WTC11 (cell line): ENCODE results near the gene SPATA46. TPM values are rescaled to one million over a fixed set of nuclear protein-coding genes. Genes with fewer than 3 reads are reported as not detected.

Source experiments
- ATAC-seq: fragments of 200-7000 bp; cut with Tn5 transposase; 2 replicates; pipeline ENCODE4 v1.10.0; 2021; ENCODE audit warnings: mild to moderate bottlenecking, moderate library complexity
- CTCF ChIA-PET: fragments of 300-600 bp; sonication (Branson Sonifier 250); formaldehyde crosslinking; loops from one replicate; lab custom pipeline; 2021; ENCODE audit warnings: antibody characterized with exemption; lab: Charles Lee
- POLR2A ChIA-PET: fragments of 350-600 bp; sonication (Branson Sonifier 250); formaldehyde crosslinking; loops from one replicate; lab custom pipeline; 2021; ENCODE audit warnings: antibody characterized with exemption; lab: Charles Lee
- DNase-seq: peaks from one replicate; pipeline ENCODE4 v3.0.0; 2021; ENCODE audit warnings: low spot score
- H3K27ac Mint-ChIP-seq: 2 replicates; pipeline ENCODE4 v1.8.0; 2021; ENCODE audit warnings: mixed read lengths
- H3K27me3 Mint-ChIP-seq: 2 replicates; pipeline ENCODE4 v1.8.0; 2021; ENCODE audit warnings: low read depth, mild to moderate bottlenecking, moderate library complexity, mixed read lengths
- H3K36me3 Mint-ChIP-seq: 2 replicates; pipeline ENCODE4 v1.8.0; 2021; ENCODE audit warnings: mixed read lengths
- H3K4me1 Mint-ChIP-seq: 2 replicates; pipeline ENCODE4 v1.8.0; 2022; ENCODE audit warnings: mixed read lengths
- H3K4me3 Mint-ChIP-seq: 2 replicates; pipeline ENCODE4 v1.8.0; 2021; ENCODE audit warnings: mild to moderate bottlenecking, moderate library complexity, mixed read lengths
- H3K9me3 Mint-ChIP-seq: 2 replicates; pipeline ENCODE4 v1.8.0; 2021; ENCODE audit warnings: mixed read lengths
- CBFB ChIP-seq: sonication (generic); formaldehyde crosslinking; IDR thresholded peaks from 2 replicates; pipeline ENCODE4 v1.8.1; 2022; ENCODE audit warnings: mild to moderate bottlenecking, low read depth, missing genetic modification reagents
- CREB1 ChIP-seq: sonication (generic); formaldehyde crosslinking; IDR thresholded peaks from 2 replicates; pipeline ENCODE4 v1.8.0; 2023; ENCODE audit warnings: mild to moderate bottlenecking, missing genetic modification reagents
- ESRRA ChIP-seq: sonication (generic); formaldehyde crosslinking; IDR thresholded peaks from 2 replicates; pipeline ENCODE4 v1.8.1; 2022; ENCODE audit warnings: mild to moderate bottlenecking, missing genetic modification reagents, borderline replicate concordance
- FOXJ3 ChIP-seq: sonication (generic); formaldehyde crosslinking; IDR thresholded peaks from 2 replicates; pipeline ENCODE4 v1.9.0; 2021; ENCODE audit warnings: missing genetic modification reagents, mild to moderate bottlenecking, borderline replicate concordance
- MXD4 ChIP-seq: fragments of 250-450 bp; sonication (Bioruptor Pico); IDR thresholded peaks from 2 replicates; pipeline ENCODE4 v1.8.0; 2021; ENCODE audit warnings: mild to moderate bottlenecking, moderate library complexity, borderline replicate concordance
- MYBL2 ChIP-seq: sonication (generic); formaldehyde crosslinking; IDR thresholded peaks from 2 replicates; pipeline ENCODE4 v1.8.1; 2023; ENCODE audit warnings: mild to moderate bottlenecking, moderate library complexity, missing genetic modification reagents
- NFE2L1 ChIP-seq: sonication (generic); formaldehyde crosslinking; IDR thresholded peaks from 2 replicates; pipeline ENCODE4 v1.8.1; 2023; ENCODE audit warnings: missing genetic modification reagents
- NR1H2 ChIP-seq: sonication (generic); formaldehyde crosslinking; IDR thresholded peaks from 2 replicates; pipeline ENCODE4 v1.9.0; 2021; ENCODE audit warnings: mild to moderate bottlenecking, moderate library complexity, missing genetic modification reagents
- NR3C1 ChIP-seq: sonication (generic); formaldehyde crosslinking; conservative IDR thresholded peaks from 2 replicates; pipeline ENCODE4 v1.8.1; 2023; ENCODE audit warnings: low read depth, mild to moderate bottlenecking, missing genetic modification reagents
- SP1 ChIP-seq: sonication (generic); formaldehyde crosslinking; conservative IDR thresholded peaks from 2 replicates; pipeline ENCODE4 v1.8.1; 2022; ENCODE audit warnings: missing genetic modification reagents
- TCF7 ChIP-seq: sonication (generic); formaldehyde crosslinking; IDR thresholded peaks from 2 replicates; pipeline ENCODE4 v1.8.0; 2022; ENCODE audit warnings: mild to moderate bottlenecking, low read depth, missing genetic modification reagents, moderate library complexity
- TEAD4 ChIP-seq: sonication (generic); formaldehyde crosslinking; IDR thresholded peaks from 2 replicates; pipeline ENCODE4 v1.8.0; 2022; ENCODE audit warnings: mild to moderate bottlenecking, missing genetic modification reagents
- ZNF232 ChIP-seq: sonication (generic); formaldehyde crosslinking; IDR thresholded peaks from 2 replicates; pipeline ENCODE4 v1.8.0; 2022; ENCODE audit warnings: mild to moderate bottlenecking, missing genetic modification reagents
- ZNF416 ChIP-seq: fragments of 250-450 bp; sonication (Bioruptor Pico); IDR thresholded peaks from 2 replicates; pipeline ENCODE4 v1.9.0; 2021; ENCODE audit warnings: mild to moderate bottlenecking, inconsistent platforms
- ZNF423 ChIP-seq: fragments of 250-450 bp; sonication (Bioruptor Pico); IDR thresholded peaks from 2 replicates; pipeline ENCODE4 v2.1.2; 2022; ENCODE audit warnings: mild to moderate bottlenecking, moderate library complexity
- total RNA-seq: library from RNA; stranded (reverse); gene quantifications from 3 replicates; pipeline ENCODE4 v1.2.3, GENCODE V29; 2021
- TF ChIP-seq, protein P1 (sequence below): sonication (generic); formaldehyde crosslinking; IDR thresholded peaks from 2 replicates; pipeline ENCODE4 v1.8.1; 2022; ENCODE audit warnings: mild to moderate bottlenecking, missing genetic modification reagents, moderate library complexity, borderline replicate concordance
- TF ChIP-seq, protein P2 (sequence below): sonication (generic); formaldehyde crosslinking; IDR thresholded peaks from 2 replicates; pipeline ENCODE4 v1.8.1; 2022; ENCODE audit warnings: low read depth, mild to moderate bottlenecking, moderate library complexity, missing genetic modification reagents, borderline replicate concordance
- TF ChIP-seq, protein P3 (sequence below): sonication (generic); formaldehyde crosslinking; IDR thresholded peaks from 2 replicates; pipeline ENCODE4 v1.8.0; 2023; ENCODE audit warnings: missing genetic modification reagents, mild to moderate bottlenecking, borderline replicate concordance
- TF ChIP-seq, protein P4 (sequence below): sonication (generic); formaldehyde crosslinking; IDR thresholded peaks from 2 replicates; pipeline ENCODE4 v1.8.1; 2023; ENCODE audit warnings: mild to moderate bottlenecking, missing genetic modification reagents
- TF ChIP-seq, protein P5 (sequence below): sonication (generic); formaldehyde crosslinking; IDR thresholded peaks from 2 replicates; pipeline ENCODE4 v1.8.0; 2022; ENCODE audit warnings: mild to moderate bottlenecking, missing genetic modification reagents
- TF ChIP-seq, protein P6 (sequence below): sonication (generic); formaldehyde crosslinking; IDR thresholded peaks from 2 replicates; pipeline ENCODE4 v1.8.1; 2023; ENCODE audit warnings: mild to moderate bottlenecking, missing genetic modification reagents, moderate library complexity
- TF ChIP-seq, protein P7 (sequence below): sonication (generic); formaldehyde crosslinking; IDR thresholded peaks from 2 replicates; pipeline ENCODE4 v1.8.1; 2023; ENCODE audit warnings: mild to moderate bottlenecking, moderate library complexity, missing genetic modification reagents

Gene SPATA46
- total RNA-seq, 1 experiment from 2014 or later: not detected

DNA sequence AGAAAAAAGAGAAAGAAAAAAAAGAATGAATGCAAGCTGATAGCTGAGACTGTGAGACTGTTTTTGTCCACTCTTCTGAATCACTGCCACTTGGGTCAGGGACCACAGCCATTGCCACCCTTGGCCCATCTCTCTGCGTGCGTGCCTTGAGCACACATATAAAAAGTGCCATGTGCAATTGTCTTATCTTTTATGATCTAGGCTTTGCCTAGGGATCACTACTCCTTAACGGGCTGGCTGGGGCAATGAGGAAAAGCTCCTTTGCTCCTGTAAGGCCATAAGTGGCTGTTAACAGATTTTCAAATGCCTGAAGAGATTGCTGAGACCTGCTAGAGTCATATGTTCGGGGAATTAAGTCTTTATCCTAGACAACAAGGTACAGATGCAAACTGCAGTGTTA, 8.2 kb downstream of the SPATA46 start:
- no peak overlapping the region; the same call in 1 of the 2 replicates for H3K27ac Mint-ChIP-seq
- ATAC-seq (no peak), DNase-seq (no peak)
- ChIA-PET CTCF (interaction anchor here (4.1 kb wide), 1 partner anchor 11 kb away, joined by 27 read pairs; no protein-coding TSS in a partner anchor), POLR2A (no interaction called here)
- TF ChIP-seq, protein P1, sequence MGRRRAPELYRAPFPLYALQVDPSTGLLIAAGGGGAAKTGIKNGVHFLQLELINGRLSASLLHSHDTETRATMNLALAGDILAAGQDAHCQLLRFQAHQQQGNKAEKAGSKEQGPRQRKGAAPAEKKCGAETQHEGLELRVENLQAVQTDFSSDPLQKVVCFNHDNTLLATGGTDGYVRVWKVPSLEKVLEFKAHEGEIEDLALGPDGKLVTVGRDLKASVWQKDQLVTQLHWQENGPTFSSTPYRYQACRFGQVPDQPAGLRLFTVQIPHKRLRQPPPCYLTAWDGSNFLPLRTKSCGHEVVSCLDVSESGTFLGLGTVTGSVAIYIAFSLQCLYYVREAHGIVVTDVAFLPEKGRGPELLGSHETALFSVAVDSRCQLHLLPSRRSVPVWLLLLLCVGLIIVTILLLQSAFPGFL (CRISPR knock-in tag): no peak
- TF ChIP-seq MXD4 (CRISPR knock-in tag) (no peak), MYBL2 (no peak), CBFB (CRISPR knock-in tag) (no peak), TCF7 (CRISPR knock-in tag) (no peak), ZNF232 (CRISPR knock-in tag) (no peak), ESRRA (CRISPR knock-in tag) (no peak), ZNF423 (CRISPR knock-in tag) (no peak), SP1 (CRISPR knock-in tag) (no peak), CREB1 (CRISPR knock-in tag) (no peak), FOXJ3 (no peak)
- TF ChIP-seq, protein P2, sequence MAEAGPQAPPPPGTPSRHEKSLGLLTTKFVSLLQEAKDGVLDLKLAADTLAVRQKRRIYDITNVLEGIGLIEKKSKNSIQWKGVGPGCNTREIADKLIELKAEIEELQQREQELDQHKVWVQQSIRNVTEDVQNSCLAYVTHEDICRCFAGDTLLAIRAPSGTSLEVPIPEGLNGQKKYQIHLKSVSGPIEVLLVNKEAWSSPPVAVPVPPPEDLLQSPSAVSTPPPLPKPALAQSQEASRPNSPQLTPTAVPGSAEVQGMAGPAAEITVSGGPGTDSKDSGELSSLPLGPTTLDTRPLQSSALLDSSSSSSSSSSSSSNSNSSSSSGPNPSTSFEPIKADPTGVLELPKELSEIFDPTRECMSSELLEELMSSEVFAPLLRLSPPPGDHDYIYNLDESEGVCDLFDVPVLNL (CRISPR knock-in tag): no peak
- TF ChIP-seq, protein P3, sequence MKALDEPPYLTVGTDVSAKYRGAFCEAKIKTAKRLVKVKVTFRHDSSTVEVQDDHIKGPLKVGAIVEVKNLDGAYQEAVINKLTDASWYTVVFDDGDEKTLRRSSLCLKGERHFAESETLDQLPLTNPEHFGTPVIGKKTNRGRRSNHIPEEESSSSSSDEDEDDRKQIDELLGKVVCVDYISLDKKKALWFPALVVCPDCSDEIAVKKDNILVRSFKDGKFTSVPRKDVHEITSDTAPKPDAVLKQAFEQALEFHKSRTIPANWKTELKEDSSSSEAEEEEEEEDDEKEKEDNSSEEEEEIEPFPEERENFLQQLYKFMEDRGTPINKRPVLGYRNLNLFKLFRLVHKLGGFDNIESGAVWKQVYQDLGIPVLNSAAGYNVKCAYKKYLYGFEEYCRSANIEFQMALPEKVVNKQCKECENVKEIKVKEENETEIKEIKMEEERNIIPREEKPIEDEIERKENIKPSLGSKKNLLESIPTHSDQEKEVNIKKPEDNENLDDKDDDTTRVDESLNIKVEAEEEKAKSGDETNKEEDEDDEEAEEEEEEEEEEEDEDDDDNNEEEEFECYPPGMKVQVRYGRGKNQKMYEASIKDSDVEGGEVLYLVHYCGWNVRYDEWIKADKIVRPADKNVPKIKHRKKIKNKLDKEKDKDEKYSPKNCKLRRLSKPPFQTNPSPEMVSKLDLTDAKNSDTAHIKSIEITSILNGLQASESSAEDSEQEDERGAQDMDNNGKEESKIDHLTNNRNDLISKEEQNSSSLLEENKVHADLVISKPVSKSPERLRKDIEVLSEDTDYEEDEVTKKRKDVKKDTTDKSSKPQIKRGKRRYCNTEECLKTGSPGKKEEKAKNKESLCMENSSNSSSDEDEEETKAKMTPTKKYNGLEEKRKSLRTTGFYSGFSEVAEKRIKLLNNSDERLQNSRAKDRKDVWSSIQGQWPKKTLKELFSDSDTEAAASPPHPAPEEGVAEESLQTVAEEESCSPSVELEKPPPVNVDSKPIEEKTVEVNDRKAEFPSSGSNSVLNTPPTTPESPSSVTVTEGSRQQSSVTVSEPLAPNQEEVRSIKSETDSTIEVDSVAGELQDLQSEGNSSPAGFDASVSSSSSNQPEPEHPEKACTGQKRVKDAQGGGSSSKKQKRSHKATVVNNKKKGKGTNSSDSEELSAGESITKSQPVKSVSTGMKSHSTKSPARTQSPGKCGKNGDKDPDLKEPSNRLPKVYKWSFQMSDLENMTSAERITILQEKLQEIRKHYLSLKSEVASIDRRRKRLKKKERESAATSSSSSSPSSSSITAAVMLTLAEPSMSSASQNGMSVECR (CRISPR knock-in tag): no peak
- TF ChIP-seq, protein P4, sequence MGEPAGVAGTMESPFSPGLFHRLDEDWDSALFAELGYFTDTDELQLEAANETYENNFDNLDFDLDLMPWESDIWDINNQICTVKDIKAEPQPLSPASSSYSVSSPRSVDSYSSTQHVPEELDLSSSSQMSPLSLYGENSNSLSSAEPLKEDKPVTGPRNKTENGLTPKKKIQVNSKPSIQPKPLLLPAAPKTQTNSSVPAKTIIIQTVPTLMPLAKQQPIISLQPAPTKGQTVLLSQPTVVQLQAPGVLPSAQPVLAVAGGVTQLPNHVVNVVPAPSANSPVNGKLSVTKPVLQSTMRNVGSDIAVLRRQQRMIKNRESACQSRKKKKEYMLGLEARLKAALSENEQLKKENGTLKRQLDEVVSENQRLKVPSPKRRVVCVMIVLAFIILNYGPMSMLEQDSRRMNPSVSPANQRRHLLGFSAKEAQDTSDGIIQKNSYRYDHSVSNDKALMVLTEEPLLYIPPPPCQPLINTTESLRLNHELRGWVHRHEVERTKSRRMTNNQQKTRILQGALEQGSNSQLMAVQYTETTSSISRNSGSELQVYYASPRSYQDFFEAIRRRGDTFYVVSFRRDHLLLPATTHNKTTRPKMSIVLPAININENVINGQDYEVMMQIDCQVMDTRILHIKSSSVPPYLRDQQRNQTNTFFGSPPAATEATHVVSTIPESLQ (CRISPR knock-in tag): no peak
- no peaks in the 10 kb centered on the region for H3K4me1 Mint-ChIP-seq
- no peaks in the 10 kb centered on the region for H3K9me3 Mint-ChIP-seq
- H3K27me3 Mint-ChIP-seq: no peaks in the 10 kb centered on the region
- no peak overlapping the region for H3K4me3 Mint-ChIP-seq
- peaks cover 2% of the 10 kb centered on the region; the same call in 1 of the 2 replicates for H3K36me3 Mint-ChIP-seq

DNA sequence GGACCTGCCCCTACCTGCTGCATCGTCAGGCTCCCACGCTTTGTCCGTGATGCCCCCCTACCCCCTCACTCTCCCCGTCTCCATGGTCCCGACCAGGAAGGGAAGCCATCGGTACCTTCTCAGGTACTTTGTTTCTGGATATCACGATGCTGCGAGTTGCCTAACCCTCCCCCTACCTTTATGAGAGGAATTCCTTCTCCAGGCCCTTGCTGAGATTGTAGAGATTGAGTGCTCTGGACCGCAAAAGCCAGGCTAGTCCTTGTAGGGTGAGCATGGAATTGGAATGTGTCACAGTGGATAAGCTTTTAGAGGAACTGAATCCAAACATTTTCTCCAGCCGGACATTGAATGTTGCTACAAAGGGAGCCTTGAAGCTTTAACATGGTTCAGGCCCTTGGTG, 8.9 kb downstream of the SPATA46 start:
- Mint-ChIP-seq H3K27ac (no peak overlapping the region), H3K27me3 (no peaks in the 10 kb centered on the region), H3K9me3 (no peaks in the 10 kb centered on the region), H3K4me3 (no peak overlapping the region), H3K4me1 (no peaks in the 10 kb centered on the region), H3K36me3 (peaks cover 2% of the 10 kb centered on the region; the same call in 1 of the 2 replicates)
- no peak for DNase-seq
- CTCF ChIA-PET: interaction anchor here (1.5 to 4.1 kb wide), 3 partner anchors 10 to 312 kb away, joined by 3 to 27 read pairs (median 6); no protein-coding TSS in a partner anchor
- POLR2A ChIA-PET: no interaction called here
- ATAC-seq: no peak
- TF ChIP-seq TEAD4 (CRISPR knock-in tag) (no peak), NR1H2 (CRISPR knock-in tag) (no peak), NFE2L1 (no peak), SP1 (CRISPR knock-in tag) (no peak), ZNF416 (no peak), NR3C1 (CRISPR knock-in tag) (no peak)
- TF ChIP-seq, protein P5, sequence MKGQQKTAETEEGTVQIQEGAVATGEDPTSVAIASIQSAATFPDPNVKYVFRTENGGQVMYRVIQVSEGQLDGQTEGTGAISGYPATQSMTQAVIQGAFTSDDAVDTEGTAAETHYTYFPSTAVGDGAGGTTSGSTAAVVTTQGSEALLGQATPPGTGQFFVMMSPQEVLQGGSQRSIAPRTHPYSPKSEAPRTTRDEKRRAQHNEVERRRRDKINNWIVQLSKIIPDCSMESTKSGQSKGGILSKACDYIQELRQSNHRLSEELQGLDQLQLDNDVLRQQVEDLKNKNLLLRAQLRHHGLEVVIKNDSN (CRISPR knock-in tag): no peak
- TF ChIP-seq, protein P6, sequence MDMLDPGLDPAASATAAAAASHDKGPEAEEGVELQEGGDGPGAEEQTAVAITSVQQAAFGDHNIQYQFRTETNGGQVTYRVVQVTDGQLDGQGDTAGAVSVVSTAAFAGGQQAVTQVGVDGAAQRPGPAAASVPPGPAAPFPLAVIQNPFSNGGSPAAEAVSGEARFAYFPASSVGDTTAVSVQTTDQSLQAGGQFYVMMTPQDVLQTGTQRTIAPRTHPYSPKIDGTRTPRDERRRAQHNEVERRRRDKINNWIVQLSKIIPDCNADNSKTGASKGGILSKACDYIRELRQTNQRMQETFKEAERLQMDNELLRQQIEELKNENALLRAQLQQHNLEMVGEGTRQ (CRISPR knock-in tag): no peak
- TF ChIP-seq, protein P7, sequence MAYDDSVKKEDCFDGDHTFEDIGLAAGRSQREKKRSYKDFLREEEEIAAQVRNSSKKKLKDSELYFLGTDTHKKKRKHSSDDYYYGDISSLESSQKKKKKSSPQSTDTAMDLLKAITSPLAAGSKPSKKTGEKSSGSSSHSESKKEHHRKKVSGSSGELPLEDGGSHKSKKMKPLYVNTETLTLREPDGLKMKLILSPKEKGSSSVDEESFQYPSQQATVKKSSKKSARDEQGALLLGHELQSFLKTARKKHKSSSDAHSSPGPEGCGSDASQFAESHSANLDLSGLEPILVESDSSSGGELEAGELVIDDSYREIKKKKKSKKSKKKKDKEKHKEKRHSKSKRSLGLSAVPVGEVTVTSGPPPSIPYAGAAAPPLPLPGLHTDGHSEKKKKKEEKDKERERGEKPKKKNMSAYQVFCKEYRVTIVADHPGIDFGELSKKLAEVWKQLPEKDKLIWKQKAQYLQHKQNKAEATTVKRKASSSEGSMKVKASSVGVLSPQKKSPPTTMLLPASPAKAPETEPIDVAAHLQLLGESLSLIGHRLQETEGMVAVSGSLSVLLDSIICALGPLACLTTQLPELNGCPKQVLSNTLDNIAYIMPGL (CRISPR knock-in tag): no peak
